Left renal pelvis (tissue), 4 donors: ENCODE measurements around the gene SRC. TPM values are rescaled to one million over a fixed set of nuclear protein-coding genes. Genes with fewer than 3 reads are reported as not detected.

Source experiments
- DNase-seq, 4 donors: peaks; one replicate each; pipeline ENCODE4 v3.0.0-alpha.2; 2013; ENCODE audit warnings: low read depth in 4 of 4, low spot score in 3 of 4
- polyA plus RNA-seq, 4 donors: library from polyadenylated mRNA; unstranded; fragments of 120-200 nt; gene quantifications; one replicate each; pipeline ENCODE4 v1.2.1, GENCODE V29; 2013; ENCODE audit not compliant: insufficient read length in 4 of 4

SRC gene
- polyA plus RNA-seq, 4 donors = 22.3 to 77.9 (median 57.0) TPM

DNA sequence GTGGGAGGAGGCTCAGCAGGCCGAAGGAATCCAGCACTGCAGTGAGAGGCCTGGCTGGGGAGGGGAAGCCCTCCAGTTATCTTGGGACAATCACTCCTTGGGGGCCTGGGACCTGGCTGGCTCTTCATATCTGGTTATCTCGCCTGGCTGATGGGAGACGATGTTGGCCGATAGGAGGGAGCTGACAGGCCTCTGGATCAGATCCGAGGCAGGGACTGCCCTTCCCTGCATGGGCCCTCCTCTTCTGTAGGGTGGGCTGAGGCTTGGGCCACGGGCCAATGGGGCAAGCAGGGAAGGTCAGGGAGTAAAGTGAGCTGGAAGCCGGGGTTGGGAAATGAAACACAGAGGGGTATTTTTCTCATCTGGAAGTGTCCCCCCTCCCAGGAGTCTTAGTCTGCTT, 31.3 kb upstream of the SRC start:
- DNase-seq = no peak

DNA sequence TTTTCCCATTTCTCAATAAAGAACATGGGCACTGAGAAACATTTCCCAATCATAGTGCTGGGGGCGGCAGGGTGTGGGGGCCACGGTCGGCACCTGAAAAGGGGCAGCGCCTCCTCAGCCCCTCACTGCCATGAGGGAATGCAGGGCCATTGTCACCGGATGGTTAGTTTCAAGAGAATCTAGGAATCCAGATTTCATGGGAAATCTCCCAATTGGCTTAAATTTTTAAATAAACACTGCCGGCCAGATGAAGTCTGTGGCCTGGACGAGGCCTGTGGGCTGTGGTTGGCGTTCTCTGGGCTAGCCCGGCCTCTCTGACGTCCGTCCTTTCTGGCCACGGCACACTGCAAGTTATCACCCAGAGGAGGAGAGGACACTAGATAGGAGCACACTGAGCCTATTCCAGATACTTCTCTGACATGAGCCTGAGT, 30.9 kb upstream of the SRC start:
- DNase-seq = no peak

DNA sequence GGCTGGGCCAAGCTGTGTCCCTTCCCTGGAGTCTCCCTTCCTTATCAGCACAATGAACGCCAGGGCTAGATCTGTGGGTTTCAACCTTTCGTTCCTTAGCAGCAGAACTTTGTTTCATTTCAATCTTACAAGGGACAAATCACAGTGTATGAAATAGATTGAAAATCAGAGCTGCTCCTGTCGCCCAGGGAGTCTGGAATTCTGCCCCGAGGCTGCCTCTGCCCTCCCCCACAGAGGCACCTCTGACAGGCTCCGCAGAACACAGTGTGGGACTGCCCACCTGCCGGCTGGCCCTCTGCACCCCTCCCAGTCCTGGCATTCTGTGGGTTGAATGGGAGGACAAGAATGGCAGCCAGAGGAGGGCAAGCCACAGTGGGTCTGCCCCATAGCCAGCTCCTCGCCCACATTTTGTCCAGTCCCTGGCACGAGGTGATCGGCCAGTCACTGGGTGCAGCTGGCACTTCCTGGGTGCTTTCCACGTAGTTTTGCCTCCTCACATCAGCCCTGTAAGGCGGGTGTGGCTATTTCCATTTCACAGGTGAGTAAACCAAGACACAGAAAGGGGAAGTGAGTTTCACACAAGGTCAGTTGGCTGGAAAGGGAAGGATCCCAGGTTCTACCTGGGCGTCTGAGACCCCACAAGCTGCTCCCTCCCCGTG, 30.4 kb upstream of the SRC start:
- DNase-seq = no peak

DNA sequence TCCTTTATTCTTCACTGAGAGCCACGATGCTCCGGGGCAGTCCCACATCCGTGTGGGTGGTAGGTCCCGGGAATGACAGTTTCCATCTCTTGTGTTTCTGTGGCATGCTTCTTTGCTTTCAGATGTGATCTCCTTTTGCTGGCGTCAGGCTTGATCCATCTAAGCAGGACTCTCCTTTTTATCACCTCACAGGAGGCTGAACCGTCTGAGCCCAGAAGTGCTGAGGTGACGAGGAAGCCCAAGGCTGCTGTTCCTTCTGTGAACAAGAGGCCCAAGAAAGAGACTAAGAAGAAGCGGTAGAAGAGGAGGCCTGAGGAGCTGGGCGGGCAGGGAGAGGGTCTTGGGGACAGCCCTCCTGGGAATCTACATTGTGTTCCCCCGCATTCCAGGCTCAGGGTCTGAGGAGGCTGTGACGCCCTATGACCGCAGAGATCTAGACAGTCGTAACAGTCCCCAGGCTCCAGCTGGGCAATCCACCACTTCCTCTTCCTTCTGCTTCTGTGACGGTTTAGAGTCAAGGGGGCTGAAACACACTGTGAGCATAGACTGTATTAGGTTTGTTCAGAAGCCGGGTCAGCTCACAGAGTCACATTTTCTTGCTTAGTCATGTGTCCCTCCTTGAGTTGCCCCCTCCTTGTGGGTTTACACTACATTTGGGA, 29.7 kb upstream of the SRC start:
- no peak for DNase-seq

DNA sequence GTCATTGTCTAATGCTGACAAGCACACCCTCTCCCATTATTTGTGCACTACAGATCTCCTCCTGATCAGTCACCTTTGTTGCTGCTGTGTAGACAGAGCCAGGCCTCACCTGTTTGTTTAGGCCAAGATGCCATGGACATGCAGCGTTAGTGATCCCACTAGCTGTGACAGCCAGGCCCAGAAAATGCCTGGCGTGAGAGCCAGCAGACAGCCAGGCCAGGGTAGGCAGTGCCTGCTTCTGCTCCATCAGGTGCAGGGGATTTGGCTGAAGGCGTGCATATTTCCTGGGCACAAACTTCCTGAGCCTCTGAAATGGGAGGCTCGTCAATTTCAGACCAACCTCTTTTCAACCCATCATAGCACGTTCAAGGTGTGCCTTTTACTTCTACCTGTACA, 29.2 kb upstream of the SRC start:
- no peak for DNase-seq

- DNase-seq = no peak
Observed at GRCh38 chr20:37317316-37317715, 28.6 kb upstream of the SRC start.

DNA sequence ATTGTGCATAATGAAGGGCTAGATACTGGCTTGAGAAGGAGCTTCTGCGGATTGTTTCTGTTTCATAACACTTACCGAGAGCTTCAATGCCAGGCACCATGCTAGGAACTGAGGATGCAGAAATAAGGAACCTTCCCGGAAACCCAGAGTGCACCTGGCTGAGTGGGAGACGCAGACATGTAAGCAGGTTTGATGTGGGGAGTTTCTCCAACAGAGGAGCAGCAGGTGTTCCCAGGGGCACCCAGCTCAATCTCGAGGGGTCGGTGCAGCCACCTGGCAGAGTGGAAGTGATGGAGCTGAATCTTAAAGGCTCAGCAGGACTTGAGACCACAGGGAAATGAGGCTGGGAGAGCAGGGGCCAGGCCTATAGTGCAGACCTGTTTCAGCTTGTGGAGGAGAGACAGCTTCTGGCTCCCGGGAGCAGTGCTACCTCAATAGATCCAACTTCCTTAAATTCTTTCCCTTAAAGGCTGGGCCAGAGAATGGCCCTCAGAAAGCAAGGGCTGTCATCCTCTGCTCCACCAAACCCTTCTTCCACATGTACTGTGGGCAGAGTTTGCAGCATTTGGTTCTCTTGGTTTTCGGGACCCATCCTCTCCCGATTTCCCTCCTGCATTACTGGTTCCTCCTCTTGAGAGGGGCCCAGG, 27.8 kb upstream of the SRC start:
- DNase-seq = no peak

- no peak for DNase-seq
Observed at GRCh38 chr20:37319151-37319671, 26.7 kb upstream of the SRC start.

DNA sequence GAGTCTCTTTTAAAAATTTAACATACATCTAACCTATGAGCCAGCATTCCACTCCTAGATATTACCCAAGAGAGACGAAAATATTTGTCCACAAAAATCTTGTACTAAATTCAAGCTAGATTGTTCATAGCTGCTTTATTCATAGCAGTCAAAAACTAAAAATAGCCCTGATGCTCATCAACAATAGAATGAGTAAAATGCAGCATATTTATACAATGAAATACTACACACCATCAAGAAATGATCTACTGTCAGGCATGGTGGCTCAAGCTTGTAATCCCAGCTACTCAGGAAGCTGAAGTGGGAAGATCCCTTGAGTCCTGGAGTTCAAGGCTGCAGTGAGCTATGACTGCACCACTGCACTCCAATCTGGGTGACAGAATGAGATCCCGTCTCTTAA, 22.0 kb upstream of the SRC start:
- DNase-seq = no peak

- no peak for DNase-seq
Observed at GRCh38 chr20:37325206-37325605, 20.7 kb upstream of the SRC start.

DNA sequence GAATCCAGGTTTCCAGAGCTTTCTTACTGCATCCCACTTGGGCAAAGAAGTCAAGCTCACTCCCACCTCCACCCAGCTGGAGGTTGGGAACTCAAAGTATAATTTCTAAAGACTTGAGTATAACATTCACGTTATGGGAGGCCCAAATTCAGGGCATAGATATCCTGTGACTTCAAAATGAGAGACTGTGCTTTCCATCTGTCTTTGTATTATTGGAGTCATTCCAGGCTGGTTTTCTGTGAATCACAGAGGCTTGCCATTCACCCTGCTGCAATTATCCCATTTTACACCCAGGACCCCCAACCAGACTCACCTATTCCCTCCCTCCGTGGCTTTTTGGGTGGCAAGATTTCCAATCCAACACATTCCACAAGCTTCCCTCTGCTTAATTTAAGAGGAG, 19.3 kb upstream of the SRC start:
- DNase-seq = no peak

DNA sequence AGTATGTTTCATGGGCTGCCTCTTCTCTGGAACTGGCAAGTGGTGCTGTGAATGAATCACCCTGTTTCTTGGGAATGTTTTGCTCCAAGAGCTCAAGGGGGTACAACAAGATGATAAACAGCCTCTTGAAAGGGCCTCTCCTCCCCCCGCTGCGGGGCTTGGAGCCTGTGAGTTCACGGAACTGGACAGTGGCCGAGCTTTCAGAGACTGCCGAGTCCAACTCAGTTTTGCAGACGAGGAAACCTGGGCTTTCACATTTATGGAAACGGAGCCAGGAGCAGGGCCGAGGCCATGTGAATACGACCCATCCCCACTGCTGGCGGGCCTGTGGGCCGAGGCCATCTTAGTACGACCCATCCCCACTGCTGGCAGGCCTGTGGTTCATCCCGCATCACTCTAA, 18.2 kb upstream of the SRC start:
- no peak for DNase-seq

DNA sequence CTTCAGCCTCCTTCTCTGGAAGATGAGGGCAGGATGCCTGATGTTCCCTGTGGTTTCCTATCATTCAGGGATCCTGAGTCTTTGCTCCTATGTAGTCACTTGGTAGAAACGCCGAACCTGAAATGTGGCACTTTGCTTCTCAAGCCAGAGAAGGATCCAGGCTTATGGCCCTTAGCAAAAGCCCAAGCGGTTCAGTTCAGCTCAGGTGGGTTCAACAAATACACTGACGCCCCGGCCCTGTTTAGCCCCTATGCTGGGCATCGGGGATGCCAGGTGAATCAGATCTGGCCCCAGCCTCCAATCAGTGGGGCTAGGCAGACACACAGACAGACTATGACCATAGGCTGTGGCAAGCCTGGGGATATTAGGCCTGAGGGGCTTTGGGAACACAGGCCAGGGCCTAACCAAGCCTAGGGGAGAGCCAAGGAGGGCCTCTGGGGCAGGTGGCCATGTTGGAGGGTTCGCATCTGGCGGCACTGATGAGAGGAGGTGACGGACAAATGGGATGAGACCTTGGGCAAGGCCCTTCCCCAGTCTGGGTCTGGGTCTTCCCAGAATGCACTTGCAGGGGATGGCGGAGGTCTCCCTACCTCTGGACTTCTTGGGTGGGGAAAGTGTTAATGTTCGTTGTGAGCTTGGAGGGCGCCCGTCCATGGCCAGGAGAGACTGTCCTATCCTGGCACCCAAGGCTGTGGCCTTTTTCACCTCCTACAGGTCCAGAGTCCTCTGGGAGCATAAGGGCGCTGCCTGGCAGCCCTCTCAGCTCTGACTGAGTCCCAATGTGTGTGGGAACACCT, 17.6 kb upstream of the SRC start:
- DNase-seq = no peak

- no peak for DNase-seq
Observed at GRCh38 chr20:37329481-37330165, 16.3 kb upstream of the SRC start.

- no peak for DNase-seq
Observed at GRCh38 chr20:37330316-37330715, 15.6 kb upstream of the SRC start.

DNA sequence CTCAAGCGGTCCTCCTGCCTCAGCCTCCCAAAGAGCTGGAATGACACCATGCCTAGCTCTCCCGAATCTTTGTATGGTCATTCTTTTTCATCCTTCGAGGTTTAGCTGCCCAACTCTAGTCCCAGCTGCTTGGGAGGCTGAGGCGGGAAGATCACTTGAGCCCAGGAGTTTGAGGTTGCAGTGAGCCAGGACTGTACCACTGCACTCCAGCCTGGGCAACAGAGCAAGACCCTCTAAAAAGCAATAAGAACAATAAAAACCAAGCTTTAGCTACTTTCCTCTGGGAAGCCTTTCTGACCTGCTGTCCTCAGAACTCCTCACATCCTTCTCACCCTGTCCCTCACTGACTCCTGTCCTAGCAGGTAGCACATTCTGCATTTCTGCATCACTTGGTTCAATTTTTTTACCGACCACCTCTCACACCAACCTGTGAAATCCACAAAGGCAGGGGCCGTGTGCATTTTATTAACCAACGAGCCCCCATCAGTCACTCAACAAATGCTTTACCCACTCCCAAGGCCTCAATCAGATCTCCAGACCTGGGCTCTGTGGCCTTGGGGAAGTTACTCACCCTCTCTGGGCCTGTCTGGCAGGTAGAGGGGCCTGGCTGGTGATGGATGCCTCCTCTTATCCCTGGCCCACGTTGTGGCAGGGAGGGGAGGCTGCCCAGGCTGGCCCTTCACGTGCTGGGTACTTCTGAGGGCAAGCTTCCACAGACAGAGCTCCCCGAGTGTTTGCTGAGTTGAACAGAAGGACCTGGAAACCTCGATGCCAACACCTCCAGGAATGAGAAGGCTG, 14.7 kb upstream of the SRC start:
- no peak for DNase-seq

- no peak for DNase-seq
Observed at GRCh38 chr20:37333130-37333847, 12.7 kb upstream of the SRC start.

DNA sequence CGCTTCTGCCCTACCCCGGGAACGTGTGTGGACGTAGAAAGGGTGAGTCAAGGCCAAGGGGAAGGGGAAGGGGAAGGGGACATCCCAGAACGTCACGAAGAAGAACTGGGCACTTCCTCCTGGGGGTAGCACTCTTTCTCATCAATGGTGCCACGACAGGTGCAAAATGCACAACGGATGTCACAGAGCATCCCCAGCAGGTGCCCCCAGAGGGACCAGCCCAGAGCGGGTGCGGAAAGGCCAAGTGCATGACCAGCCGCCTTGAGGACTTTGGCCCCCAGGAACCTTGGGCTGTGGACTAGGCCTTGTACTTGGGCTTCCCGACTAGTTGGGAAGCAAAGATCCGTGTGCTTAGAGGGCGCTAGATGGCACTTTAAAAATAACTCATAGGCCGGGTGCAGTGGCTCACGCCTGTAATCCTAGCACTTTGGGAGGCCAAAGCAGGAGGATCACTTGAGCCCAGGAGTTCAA, 12.1 kb upstream of the SRC start:
- DNase-seq = no peak

DNA sequence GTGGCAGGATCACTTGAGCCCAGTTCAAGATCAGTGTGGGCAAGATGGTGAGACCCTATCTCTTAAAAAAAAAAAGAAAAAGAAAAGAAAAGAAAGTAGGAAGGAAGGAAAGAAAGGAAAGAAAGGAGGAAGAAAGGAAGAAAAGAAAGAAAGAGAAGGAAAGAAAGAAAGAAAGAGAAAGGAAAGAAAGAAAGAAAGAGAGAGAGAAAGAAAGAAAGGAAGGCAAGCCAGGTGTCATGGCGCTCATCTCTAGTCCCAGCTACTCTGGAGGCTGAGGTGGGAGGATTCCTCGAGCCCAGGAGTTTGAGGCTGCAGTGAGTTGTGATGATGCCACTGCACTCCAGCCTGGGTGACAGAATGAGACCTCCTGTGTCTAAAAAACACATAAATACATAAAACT, 11.5 kb upstream of the SRC start:
- DNase-seq = no peak
